Ammon's horn (tissue), 1 donor: ENCODE measurements around the gene CEP97.
"Not testable (repeated sequence)": the region's sequence is repeated elsewhere in the genome, so short reads cannot be mapped to it uniquely, and the experiment has no call there.

ENCODE experiments used
- DNase-seq: peaks from one replicate; pipeline ENCODE4 v3.0.0-alpha.2; 2016; ENCODE audit warnings: low spot score

CEP97 gene

GRCh38 chr3:101724329-101725193 lies at the start of gene CEP97:
TSS of gene CEP97 (plus strand) at chr3:101724614. CDS start at chr3:101724677, 63 bp downstream.
- peak; percentile 97 for DNase-seq

GRCh38 chr3:101675709-101676215 lies 48.7 kb upstream of the CEP97 start:
- peak; percentile 21 for DNase-seq

GRCh38 chr3:101676216-101676764 lies 48.1 kb upstream of the CEP97 start:
- peak; percentile 90 for DNase-seq

- peak; percentile 100 for DNase-seq
Measured at GRCh38 chr3:101676765-101677435, 47.5 kb upstream of the CEP97 start, which contains the start of gene ZBTB11. TSS of gene ZBTB11 (minus strand) at chr3:101677132. CDS start at chr3:101676914, 218 bp downstream.

- DNase-seq = no peak
Measured at GRCh38 chr3:101677436-101678286, 46.8 kb upstream of the CEP97 start.

GRCh38 chr3:101678837-101679236 lies 45.6 kb upstream of the CEP97 start:
- DNase-seq = not testable (repeated sequence)

- DNase-seq = no peak
Measured at GRCh38 chr3:101680466-101680865, 43.9 kb upstream of the CEP97 start.

GRCh38 chr3:101685050-101685400 lies 39.4 kb upstream of the CEP97 start:
- no peak for DNase-seq

- DNase-seq = no peak
Measured at GRCh38 chr3:101685870-101686307, 38.5 kb upstream of the CEP97 start.

- DNase-seq = no peak
Measured at GRCh38 chr3:101687142-101687931, 37.1 kb upstream of the CEP97 start.

GRCh38 chr3:101689286-101689685 lies 35.1 kb upstream of the CEP97 start:
- DNase-seq = no peak

- no peak for DNase-seq
Measured at GRCh38 chr3:101690972-101691371, 33.4 kb upstream of the CEP97 start.

- DNase-seq = not testable (repeated sequence)
Measured at GRCh38 chr3:101691685-101692671, 32.4 kb upstream of the CEP97 start.

GRCh38 chr3:101693540-101693939 lies 30.9 kb upstream of the CEP97 start:
- DNase-seq = not testable (repeated sequence)

- DNase-seq = not testable (repeated sequence)
Measured at GRCh38 chr3:101694836-101695235, 29.6 kb upstream of the CEP97 start.

- peak; percentile 65 for DNase-seq
Measured at GRCh38 chr3:101695779-101696372, 28.5 kb upstream of the CEP97 start.

- DNase-seq = no peak
Measured at GRCh38 chr3:101701696-101702634, 22.4 kb upstream of the CEP97 start.

GRCh38 chr3:101702726-101703125 lies 21.7 kb upstream of the CEP97 start:
- DNase-seq = no peak
